ENCODE results near the gene RFNG. TPM values are rescaled to one million over a fixed set of nuclear protein-coding genes. Genes with fewer than 3 reads are reported as not detected.

RFNG gene
- total RNA-seq, 2 donors from 2014 or later, result 30.6 to 32.1 TPM

GRCh38 chr17:82037092-82037888 lies 14.3 kb downstream of the RFNG start, which contains the start of gene DCXR:
Gene DCXR, minus strand, starts transcription at chr17:82037697. Its CDS starts 15 bp downstream, at chr17:82037682.
- intact Hi-C loops (cut with DNase I), result loop anchor here (10.0 kb wide), 1 partner anchor 288 kb away; no protein-coding TSS in a partner anchor
- Histone ChIP-seq H3K4me3 (peak within 1 kb of the TSS; percentile 83), H3K27me3 (no peaks in the 10 kb centered on the region), H3K9me3 (no peaks in the 10 kb centered on the region), H3K27ac (peak within 1 kb of the TSS; percentile 95), H3K4me1 (peaks cover 10% of the 10 kb centered on the region), H3K36me3 (no peaks in the 10 kb centered on the region), H3K9ac (ENCODE audit: low read depth in 2 of 2, low read length in 2 of 2) (peak within 1 kb of the TSS; percentile 67 to 86)
- TF ChIP-seq CTCF (IDR thresholded peaks at IDR 0.05), result peak; percentile 80
- peak; percentile 99 for DNase-seq

GRCh38 chr17:82036634-82037091 lies 14.9 kb downstream of the RFNG start:
- H3K9me3 ChIP-seq, result no peaks in the 10 kb centered on the region
- H3K4me3 ChIP-seq, result peak overlapping the region; percentile 83
- no peaks in the 10 kb centered on the region for H3K27me3 ChIP-seq
- H3K9ac ChIP-seq (ENCODE audit: low read depth in 2 of 2, low read length in 2 of 2), result peak overlapping the region; percentile 67 to 86
- H3K36me3 ChIP-seq, result no peaks in the 10 kb centered on the region
- TF ChIP-seq CTCF (IDR thresholded peaks at IDR 0.05), result no peak
- peak overlapping the region; percentile 95 for H3K27ac ChIP-seq
- intact Hi-C loops (cut with DNase I), result loop anchor here (10.0 kb wide), 1 partner anchor 288 kb away; no protein-coding TSS in a partner anchor
- no peak for DNase-seq
- H3K4me1 ChIP-seq, result peaks cover 13% of the 10 kb centered on the region

- Histone ChIP-seq H3K4me3 (peak overlapping the region; percentile 83), H3K27ac (no peak overlapping the region), H3K9me3 (no peaks in the 10 kb centered on the region), H3K27me3 (no peaks in the 10 kb centered on the region), H3K4me1 (peaks cover 13% of the 10 kb centered on the region), H3K36me3 (no peaks in the 10 kb centered on the region), H3K9ac (ENCODE audit: low read depth in 2 of 2, low read length in 2 of 2) (peak overlapping the region; percentile 67 to 86)
- DNase-seq, result no peak
- intact Hi-C loops (cut with DNase I), result loop anchor here (10.0 kb wide), 1 partner anchor 289 kb away; no protein-coding TSS in a partner anchor
- no peak for TF ChIP-seq CTCF (IDR thresholded peaks at IDR 0.05)
Observed at GRCh38 chr17:82035956-82036633, 15.5 kb downstream of the RFNG start.

GRCh38 chr17:82035488-82035887 lies 16.1 kb downstream of the RFNG start:
- Histone ChIP-seq H3K4me3 (no peak overlapping the region), H3K4me1 (peaks cover 13% of the 10 kb centered on the region), H3K36me3 (no peaks in the 10 kb centered on the region), H3K27me3 (no peaks in the 10 kb centered on the region), H3K27ac (no peak overlapping the region), H3K9me3 (no peaks in the 10 kb centered on the region), H3K9ac (ENCODE audit: low read depth in 2 of 2, low read length in 2 of 2) (no peak overlapping the region)
- no peak for DNase-seq
- intact Hi-C loops (cut with DNase I), result loop anchor here (10.0 kb wide), 1 partner anchor 289 kb away; no protein-coding TSS in a partner anchor
- no peak for TF ChIP-seq CTCF (IDR thresholded peaks at IDR 0.05)

GRCh38 chr17:82034371-82035011 lies 17.1 kb downstream of the RFNG start:
- H3K9ac ChIP-seq (ENCODE audit: low read depth in 2 of 2, low read length in 2 of 2), result no peak overlapping the region

More at GRCh38 chr17:82034371-82035011, 17.1 kb downstream of the RFNG start:
- Histone ChIP-seq H3K9me3 (no peaks in the 10 kb centered on the region), H3K36me3 (no peaks in the 10 kb centered on the region), H3K27me3 (no peaks in the 10 kb centered on the region), H3K4me3 (no peak overlapping the region), H3K27ac (no peak overlapping the region), H3K4me1 (peaks cover 19% of the 10 kb centered on the region)
- no peak for TF ChIP-seq CTCF (IDR thresholded peaks at IDR 0.05)
- intact Hi-C loops (cut with DNase I), result loop anchor here (10.0 kb wide), 1 partner anchor 290 kb away; no protein-coding TSS in a partner anchor
- DNase-seq, result no peak

Data from colonic mucosa (tissue), 4 donors.